ENCODE data around the gene DNMT3A. TPM values are rescaled to one million over a fixed set of nuclear protein-coding genes. Genes with fewer than 3 reads are reported as not detected.

The DNMT3A gene
- total RNA-seq, 2 experiments from 2014 or later, result 87.1 to 87.6 TPM

GRCh38 chr2:25226827-25227226, 114.9 kb downstream of the DNMT3A start:
- CTCF ChIA-PET, result interaction anchor here (0.6 kb wide), 1 partner anchor 61 kb away, joined by 3 read pairs; no protein-coding TSS in a partner anchor
- POLR2A ChIA-PET, result no interaction called here

- CTCF ChIA-PET, result interaction anchor here (0.6 kb wide), 1 partner anchor 51 kb away, joined by 3 read pairs; no protein-coding TSS in a partner anchor
These were observed 119.1 kb downstream of the DNMT3A start for GRCh38 chr2:25222477-25223121.

GRCh38 chr2:25221579-25221978, 120.1 kb downstream of the DNMT3A start:
- CTCF ChIA-PET, result no interaction called here

More at GRCh38 chr2:25222477-25223121, 119.1 kb downstream of the DNMT3A start:
- POLR2A ChIA-PET, result no interaction called here

DNA sequence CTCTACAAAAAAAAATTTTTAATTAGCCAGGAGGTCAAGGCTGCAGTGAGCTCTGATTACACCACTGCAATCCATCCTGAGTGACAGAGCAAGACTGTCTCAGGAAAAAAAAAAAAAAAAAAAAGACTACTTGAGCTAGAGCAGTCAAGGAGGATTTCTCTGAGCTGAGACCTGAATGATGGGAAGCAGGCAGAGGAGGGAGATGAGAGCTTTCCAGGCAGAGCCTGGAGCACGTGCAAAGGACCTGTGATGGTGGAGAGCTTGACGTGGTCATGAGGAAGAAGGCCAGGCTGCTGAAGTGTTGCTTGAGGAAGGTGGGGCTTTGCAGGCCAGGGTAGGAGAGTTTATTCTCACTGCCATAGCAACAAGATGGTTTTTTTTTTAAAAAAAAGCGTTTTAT, 121.4 kb downstream of the DNMT3A start:
- ChIA-PET CTCF (interaction anchor here (1.0 kb wide), 1 partner anchor 9 kb away, joined by 3 read pairs; no protein-coding TSS in a partner anchor), POLR2A (no interaction called here)

More at GRCh38 chr2:25221579-25221978, 120.1 kb downstream of the DNMT3A start:
- POLR2A ChIA-PET, result no interaction called here

DNA sequence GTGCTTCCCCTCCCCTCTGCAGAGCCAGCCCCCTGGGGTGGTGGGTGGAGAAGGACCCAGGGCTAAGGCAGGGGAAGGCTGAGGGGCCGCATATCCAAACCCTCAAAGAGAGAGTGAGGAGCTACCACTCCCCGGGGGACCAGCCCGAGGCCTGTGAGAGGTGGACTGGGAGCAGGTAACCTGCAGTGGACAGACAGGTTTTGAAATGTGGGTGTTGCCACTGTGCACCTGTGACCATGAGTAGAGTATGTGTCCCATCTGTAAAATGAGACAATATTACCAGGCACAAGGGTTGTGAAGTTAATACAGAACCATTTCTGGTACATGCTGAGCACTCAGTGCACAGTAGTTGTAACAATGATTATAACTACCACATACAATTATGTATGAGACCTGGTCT, 122.1 kb downstream of the DNMT3A start:
- CTCF ChIA-PET, result interaction anchor here (1.0 kb wide), 1 partner anchor 8 kb away, joined by 3 read pairs; no protein-coding TSS in a partner anchor
- POLR2A ChIA-PET, result no interaction called here

- ChIA-PET POLR2A (no interaction called here), CTCF (interaction anchor here (0.7 kb wide), 1 partner anchor 306 kb away, joined by 3 read pairs; no protein-coding TSS in a partner anchor)
These were observed 123.6 kb downstream of the DNMT3A start for GRCh38 chr2:25218100-25218499.

DNA sequence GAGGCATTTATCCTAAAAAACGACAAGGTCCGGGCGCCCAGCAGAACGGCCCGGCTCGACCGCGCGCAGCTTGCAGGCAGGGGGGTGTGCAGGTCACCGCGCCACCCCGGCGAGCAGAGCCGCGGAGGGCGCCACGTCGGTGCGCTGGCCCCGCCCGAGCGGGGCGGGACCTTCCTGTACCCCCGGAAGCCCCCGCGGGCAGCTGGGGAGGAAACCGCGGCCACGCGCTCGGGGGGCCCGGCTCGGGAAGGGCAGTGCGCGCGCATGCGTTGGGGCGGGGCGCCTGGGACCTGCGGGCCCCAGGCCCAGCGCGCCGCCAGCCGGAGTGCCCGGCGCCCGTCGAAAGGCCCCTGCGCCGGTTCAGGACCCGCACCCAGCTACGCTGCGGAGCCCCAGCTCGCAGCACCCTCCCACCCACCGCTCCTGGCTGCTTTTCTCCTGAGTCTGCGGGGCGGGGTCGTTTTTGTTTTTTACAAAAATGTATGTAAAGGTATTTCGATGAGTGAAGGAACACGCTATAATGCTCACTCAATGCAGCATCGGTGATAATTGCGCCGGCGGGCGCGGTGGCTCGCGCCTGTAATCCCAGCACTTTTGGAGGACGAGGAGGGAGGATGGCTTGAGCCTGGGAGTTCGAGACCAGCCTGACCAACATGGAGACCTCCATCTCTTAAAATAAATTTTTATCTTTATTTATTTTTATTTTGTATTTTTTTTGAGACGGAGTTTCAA, 125.6 kb downstream of the DNMT3A start:
- ChIA-PET CTCF (interaction anchor here (1.6 to 1.8 kb wide), 2 partner anchors 20 to 243 kb away, joined by 4 read pairs; no protein-coding TSS in a partner anchor), POLR2A (interaction anchor here (0.6 kb wide), 1 partner anchor 461 kb away, joined by 3 read pairs; no protein-coding TSS in a partner anchor)

DNA sequence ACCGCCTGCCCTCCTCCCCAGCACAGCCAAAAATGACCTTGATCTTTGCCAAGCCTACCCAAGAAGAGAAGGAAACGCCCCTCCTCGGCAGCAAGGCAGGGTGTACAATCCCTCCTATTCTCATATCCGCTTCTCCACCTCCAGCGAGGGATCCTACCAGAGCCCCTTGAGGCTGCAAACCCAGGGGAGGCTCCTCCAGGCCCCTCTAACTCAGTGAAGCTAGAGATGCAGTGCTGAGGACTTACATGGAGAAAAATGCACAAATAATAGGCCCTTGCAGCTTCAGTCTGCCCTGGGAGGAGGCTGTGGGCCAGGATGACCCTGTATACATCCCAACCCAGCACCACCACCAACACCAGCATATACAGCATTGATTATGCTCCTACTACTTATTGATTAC, 126.5 kb downstream of the DNMT3A start:
- ChIA-PET CTCF (interaction anchor here (1.8 kb wide), 1 partner anchor 242 kb away, joined by 4 read pairs; no protein-coding TSS in a partner anchor), POLR2A (no interaction called here)

DNA sequence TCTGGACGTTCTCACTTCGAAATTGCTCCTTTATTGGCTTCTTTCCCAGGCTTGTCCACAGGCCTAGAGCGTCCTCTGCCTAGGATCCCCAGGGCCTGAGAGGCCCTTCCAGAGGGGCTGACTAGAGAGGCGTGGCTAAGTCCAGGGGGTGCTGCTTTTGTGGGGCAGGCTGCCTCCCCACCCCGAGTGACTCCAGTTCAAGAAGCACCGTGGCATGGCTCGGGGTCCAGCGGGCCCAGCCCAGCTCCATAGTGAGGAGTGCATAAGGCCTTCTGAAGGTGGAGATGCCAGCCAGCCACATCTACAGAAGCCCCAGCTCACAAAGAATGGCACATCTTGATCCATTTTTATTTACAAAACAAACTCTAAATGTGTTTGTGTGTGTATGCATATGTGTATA, 128.5 kb downstream of the DNMT3A start:
- ChIA-PET CTCF (interaction anchor here (1.2 kb wide), 1 partner anchor 15 kb away, joined by 3 read pairs; no protein-coding TSS in a partner anchor), POLR2A (no interaction called here)

DNA sequence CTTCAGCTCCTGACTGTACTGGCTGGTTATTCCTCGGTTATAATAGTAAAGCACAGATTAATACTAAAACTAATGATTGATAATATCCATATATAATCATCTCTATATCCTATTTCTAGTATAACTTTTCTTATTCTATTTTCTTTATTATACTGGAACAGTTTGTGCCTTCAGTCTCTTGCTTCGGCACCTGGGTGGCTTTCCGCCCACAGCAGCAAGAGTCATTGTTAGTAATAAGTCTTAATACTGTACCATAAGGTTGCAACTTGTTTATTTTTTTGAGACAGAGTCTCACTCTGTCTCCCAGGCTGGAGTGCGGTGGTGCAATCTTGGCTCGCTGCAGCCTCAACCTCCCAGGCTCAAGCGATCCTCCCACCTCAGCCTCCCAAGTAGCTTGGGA, 130.8 kb downstream of the DNMT3A start:
- ChIA-PET POLR2A (interaction anchor here (0.6 kb wide), 2 partner anchors 37 to 132 kb away, joined by 3 to 5 read pairs; no protein-coding TSS in a partner anchor), CTCF (interaction anchor here (1.2 kb wide), 1 partner anchor 9 kb away, joined by 3 read pairs; no protein-coding TSS in a partner anchor)

DNA sequence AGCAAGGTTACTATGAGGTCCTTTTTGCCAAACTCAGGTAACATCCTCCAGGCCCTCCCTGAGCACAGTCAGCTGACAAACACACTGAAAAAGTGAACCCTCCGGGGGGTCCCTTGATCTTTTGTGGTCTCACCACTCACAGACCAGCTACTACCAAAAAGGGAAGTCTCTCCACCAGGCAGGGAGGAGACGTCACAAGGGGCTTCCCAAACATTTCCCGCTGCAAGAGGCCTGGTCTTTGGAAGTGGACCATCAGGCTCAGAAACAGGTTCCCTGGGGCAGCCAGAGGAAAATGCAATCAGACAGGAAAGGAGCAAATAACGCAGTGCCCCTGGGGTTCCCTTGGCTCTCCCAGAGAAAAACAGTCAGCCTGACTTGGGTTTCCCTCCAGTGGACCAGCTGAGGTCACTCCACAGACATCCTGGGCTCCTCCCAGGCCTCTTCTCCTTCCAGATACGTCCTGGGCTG, 134.6 kb downstream of the DNMT3A start:
- CTCF ChIA-PET, result interaction anchor here (1.7 kb wide), 1 partner anchor 11 kb away, joined by 7 read pairs; no protein-coding TSS in a partner anchor

DNA sequence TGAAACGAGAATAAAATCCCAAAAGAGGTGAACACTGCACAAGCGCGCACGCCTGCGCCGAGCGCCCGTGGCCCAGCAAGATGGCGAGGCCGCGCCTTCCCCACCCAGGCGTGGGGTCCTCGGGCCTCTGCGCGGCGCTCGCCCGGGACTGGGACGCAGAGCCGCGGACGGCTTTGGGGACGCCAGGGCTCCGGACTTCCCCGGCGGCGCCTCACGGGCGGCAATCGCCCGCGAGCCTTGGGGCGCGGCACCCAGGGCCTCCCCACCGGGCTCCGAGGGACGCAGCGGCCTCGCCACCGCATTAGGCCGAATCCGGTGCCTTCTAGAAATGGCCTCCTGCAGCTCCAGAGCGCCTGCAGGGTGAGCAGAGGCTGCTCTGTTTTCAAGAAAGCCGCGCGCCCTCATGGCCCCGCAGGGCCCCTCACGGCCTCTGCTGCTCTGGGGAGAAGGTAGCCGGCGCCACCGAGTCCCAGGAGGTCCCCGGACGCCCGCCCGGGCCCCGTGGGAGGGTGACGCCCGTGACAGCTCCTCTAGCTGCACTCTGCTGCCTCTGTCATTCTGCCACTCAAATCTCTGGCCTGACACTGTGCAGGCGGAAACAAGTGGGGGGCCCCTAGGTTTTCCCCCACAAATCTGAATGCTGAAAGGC, 137.4 kb downstream of the DNMT3A start:
- ChIA-PET CTCF (no interaction called here), POLR2A (no interaction called here)

More for the DNA sequence above, 134.6 kb downstream of the DNMT3A start:
- POLR2A ChIA-PET, result interaction anchor here (0.6 kb wide), 1 partner anchor 24 kb away, joined by 3 read pairs; no protein-coding TSS in a partner anchor

- POLR2A ChIA-PET, result no interaction called here
- CTCF ChIA-PET, result interaction anchor here (0.6 kb wide), 1 partner anchor 8 kb away, joined by 3 read pairs; no protein-coding TSS in a partner anchor
These were observed 139.4 kb downstream of the DNMT3A start for GRCh38 chr2:25202275-25202674.

GRCh38 chr2:25201794-25202193, 139.9 kb downstream of the DNMT3A start:
- CTCF ChIA-PET, result no interaction called here
- POLR2A ChIA-PET, result no interaction called here

- ChIA-PET CTCF (no interaction called here), POLR2A (no interaction called here)
These were observed 140.5 kb downstream of the DNMT3A start for GRCh38 chr2:25201265-25201664.

DNA sequence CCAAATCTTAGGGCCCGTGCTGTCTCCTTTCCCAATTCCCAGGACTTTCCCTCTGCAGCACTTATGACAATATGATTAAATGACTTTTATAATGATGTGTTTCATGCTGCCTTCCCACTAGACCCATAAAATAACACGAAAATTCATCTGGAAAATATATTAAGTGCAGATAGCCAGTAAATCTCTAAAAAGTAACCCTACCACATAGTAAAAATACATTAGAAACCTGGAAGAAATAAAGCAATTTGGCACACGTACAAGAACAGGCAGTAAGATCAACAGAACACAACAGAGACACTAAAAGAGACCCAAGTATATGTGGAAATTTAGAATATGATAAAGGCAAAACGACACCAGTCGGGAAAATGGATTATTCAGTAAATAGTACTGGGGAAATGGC, 143.1 kb downstream of the DNMT3A start:
- ChIA-PET CTCF (no interaction called here), POLR2A (no interaction called here)

DNA sequence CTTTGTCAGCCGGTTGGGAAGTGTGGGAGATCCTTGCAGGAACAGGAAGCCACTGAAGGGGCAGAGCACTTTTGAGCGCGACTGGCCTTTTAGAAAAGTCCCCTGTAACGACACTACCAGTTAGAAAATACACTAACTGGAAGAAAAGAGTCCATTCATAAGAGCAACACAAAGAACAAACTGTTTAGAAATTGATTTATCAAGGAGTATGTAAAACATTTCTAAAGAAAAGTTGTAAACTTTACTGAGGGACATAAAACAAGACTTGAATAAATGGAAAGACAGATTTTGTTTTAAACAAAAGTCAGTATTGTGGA, 143.6 kb downstream of the DNMT3A start:
- ChIA-PET CTCF (no interaction called here), POLR2A (no interaction called here)

- CTCF ChIA-PET, result interaction anchor here (1.2 to 3.0 kb wide), 6 partner anchors 10 to 377 kb away, joined by 3 to 18 read pairs (median 6); no protein-coding TSS in a partner anchor
- POLR2A ChIA-PET, result interaction anchor here (0.7 kb wide), 1 partner anchor 626 kb away, joined by 6 read pairs; no protein-coding TSS in a partner anchor
These were observed 144.2 kb downstream of the DNMT3A start for GRCh38 chr2:25197336-25198208.
